ENCODE data around the gene CNTN1. TPM values are rescaled to one million over a fixed set of nuclear protein-coding genes. Genes with fewer than 3 reads are reported as not detected.

The CNTN1 gene
- total RNA-seq, 4 donors from 2014 or later: 18.0 to 32.1 (median 23.8) TPM

DNA sequence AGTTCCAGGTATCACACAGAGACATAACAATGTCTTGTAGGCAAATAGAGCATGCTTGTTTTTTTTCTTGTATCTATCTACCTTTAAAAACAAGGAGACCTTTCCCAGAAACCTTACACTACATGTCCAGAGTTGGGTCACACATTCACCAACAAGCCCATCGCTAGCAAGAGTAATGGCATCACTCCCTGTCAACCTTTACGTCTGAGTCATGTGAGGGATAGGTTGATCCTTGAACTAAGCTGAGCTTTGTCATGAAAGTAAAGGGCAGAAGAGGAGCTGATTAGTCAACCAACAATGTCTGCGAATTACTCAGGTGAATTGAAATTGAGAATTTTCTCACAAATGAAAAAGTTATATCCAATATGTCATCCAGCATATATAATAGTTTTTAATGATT, 219.4 kb downstream of the CNTN1 start:
- no peaks in the 10 kb centered on the region for H3K27me3 ChIP-seq
- 94 to 99% methylated on average over 3 of the region's 3 CpGs for WGBS, 2 donors
- H3K4me1 ChIP-seq: no peaks in the 10 kb centered on the region
- peaks cover 0 to 8% (median 0%) of the 10 kb centered on the region in 3 donors for H3K36me3 ChIP-seq
- H3K27ac ChIP-seq: no peak overlapping the region
- H3K9me3 ChIP-seq: no peaks in the 10 kb centered on the region
- H3K4me3 ChIP-seq: no peak overlapping the region
- TF ChIP-seq POLR2A (IDR thresholded peaks at IDR 0.05) (no peak), EP300 (IDR thresholded peaks at IDR 0.05) (no peak)
- TF ChIP-seq, protein P1, sequence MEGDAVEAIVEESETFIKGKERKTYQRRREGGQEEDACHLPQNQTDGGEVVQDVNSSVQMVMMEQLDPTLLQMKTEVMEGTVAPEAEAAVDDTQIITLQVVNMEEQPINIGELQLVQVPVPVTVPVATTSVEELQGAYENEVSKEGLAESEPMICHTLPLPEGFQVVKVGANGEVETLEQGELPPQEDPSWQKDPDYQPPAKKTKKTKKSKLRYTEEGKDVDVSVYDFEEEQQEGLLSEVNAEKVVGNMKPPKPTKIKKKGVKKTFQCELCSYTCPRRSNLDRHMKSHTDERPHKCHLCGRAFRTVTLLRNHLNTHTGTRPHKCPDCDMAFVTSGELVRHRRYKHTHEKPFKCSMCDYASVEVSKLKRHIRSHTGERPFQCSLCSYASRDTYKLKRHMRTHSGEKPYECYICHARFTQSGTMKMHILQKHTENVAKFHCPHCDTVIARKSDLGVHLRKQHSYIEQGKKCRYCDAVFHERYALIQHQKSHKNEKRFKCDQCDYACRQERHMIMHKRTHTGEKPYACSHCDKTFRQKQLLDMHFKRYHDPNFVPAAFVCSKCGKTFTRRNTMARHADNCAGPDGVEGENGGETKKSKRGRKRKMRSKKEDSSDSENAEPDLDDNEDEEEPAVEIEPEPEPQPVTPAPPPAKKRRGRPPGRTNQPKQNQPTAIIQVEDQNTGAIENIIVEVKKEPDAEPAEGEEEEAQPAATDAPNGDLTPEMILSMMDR (IDR thresholded peaks at IDR 0.05): no peak
- no peak for DNase-seq (ENCODE audit: low spot score in 2 of 2)

DNA sequence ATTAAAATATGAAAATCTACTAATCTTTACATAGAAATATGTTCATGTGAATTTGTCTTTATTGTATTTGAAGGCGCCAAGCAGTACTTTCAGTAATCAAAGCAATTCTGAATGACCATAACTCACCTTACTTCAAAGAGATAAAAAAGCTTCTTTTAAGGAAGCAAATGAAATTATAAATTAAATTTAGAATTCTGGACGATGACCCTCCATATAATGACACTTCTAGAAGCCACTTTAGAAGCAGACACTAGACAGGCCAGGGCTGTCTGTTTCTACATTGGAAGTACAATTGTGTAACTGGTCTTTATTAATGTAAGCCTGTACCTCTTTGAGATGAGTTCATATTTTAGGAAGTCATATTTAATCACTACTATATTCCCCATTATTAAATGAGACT, 222.9 kb downstream of the CNTN1 start:
- H3K4me3 ChIP-seq: no peak overlapping the region
- peaks cover 0 to 8% (median 0%) of the 10 kb centered on the region in 3 donors for H3K36me3 ChIP-seq
- no peaks in the 10 kb centered on the region for H3K9me3 ChIP-seq
- WGBS, 2 donors: 89 to 91% methylated on average over 2 of the region's 2 CpGs
- no peaks in the 10 kb centered on the region for H3K4me1 ChIP-seq
- no peak for DNase-seq (ENCODE audit: low spot score in 2 of 2)
- no peaks in the 10 kb centered on the region for H3K27me3 ChIP-seq
- H3K27ac ChIP-seq: no peak overlapping the region
- TF ChIP-seq, protein P1 (IDR thresholded peaks at IDR 0.05): no peak
- TF ChIP-seq POLR2A (IDR thresholded peaks at IDR 0.05): no peak
- no peak for TF ChIP-seq EP300 (IDR thresholded peaks at IDR 0.05)

DNA sequence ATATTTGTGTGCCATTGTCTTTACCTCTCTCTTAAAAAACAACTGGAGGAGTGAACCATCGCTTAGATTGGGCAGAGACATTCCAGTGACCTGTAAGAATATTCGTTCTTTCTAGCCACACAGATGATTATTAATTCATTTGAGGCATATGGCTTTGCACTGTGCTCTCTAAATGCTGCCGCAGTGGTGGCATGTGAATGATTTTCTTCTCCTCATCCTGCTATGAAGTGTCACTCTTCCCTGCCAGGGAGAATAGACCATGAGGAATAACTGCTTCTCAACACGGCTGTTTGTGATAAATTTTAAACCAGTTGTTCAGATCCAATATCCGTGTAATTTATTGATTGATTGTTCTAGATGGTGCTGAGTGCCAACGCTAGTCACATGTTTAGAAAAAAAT, 225.3 kb downstream of the CNTN1 start:
- Histone ChIP-seq H3K27me3 (no peaks in the 10 kb centered on the region), H3K4me1 (no peaks in the 10 kb centered on the region), H3K4me3 (no peak overlapping the region), H3K36me3 (no peaks in the 10 kb centered on the region), H3K9me3 (no peaks in the 10 kb centered on the region), H3K27ac (no peak overlapping the region)
- 87 to 88% methylated on average over 6 of the region's 6 CpGs for WGBS, 2 donors
- TF ChIP-seq POLR2A (IDR thresholded peaks at IDR 0.05): no peak
- TF ChIP-seq, protein P1 (IDR thresholded peaks at IDR 0.05): no peak
- TF ChIP-seq EP300 (IDR thresholded peaks at IDR 0.05): no peak
- no peak for DNase-seq (ENCODE audit: low spot score in 2 of 2)

DNA sequence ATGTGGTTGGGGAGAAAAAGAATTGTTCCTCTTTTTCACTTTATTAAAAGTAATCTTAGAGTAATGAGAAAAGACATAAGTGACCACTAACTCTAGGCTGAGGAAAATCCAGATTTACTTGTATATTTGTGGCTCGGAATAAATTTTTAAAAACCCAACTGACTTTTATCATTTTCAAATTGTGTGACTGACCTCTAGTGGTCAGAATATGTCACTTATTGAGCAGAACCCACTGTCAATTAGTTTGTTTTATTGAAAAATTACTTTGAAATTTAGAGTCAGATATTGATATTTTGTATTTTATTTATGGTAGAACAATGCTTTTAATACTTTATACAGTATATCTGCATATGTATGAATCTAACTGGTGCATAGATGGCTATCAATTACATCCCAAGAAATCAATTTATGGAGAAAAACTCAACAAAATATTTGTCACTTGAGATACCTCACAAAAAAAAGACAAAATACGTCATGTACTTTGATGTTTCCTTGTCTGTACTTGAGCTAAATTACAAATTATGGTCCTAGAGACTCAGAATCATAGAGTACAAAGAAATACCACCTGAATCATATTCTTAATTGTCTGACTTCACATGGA, 229.4 kb downstream of the CNTN1 start:
- no peak for TF ChIP-seq POLR2A (IDR thresholded peaks at IDR 0.05)
- TF ChIP-seq, protein P1 (IDR thresholded peaks at IDR 0.05): peak; percentile 48 to 72 (median 56)
- H3K27me3 ChIP-seq: no peaks in the 10 kb centered on the region
- no peaks in the 10 kb centered on the region for H3K9me3 ChIP-seq
- H3K4me3 ChIP-seq: no peak overlapping the region
- WGBS, 2 donors: 21 to 31% methylated on average over 2 of the region's 2 CpGs
- no peak overlapping the region for H3K27ac ChIP-seq
- H3K4me1 ChIP-seq: no peaks in the 10 kb centered on the region
- DNase-seq (ENCODE audit: low spot score in 2 of 2): no peak
- no peaks in the 10 kb centered on the region for H3K36me3 ChIP-seq

DNA sequence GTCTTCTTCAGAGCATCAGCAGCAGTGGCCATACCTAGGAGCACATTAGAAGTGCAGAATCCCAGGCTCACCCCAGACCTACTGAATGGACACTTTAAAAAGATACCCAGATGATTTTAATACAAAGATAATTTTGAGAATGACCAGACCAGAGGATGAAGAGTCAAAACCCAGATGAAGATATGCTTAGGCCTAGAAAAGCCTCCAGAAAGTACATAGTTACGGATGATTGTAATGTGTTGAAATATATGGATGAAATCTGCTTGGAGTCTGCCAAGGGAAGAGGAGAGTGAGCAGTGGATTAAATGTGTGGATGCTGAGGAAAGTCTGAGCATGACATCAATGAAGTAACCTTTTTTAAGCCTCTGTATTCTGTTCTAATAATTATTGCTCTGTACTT, 245.7 kb downstream of the CNTN1 start:
- Histone ChIP-seq H3K36me3 (no peaks in the 10 kb centered on the region), H3K4me1 (no peaks in the 10 kb centered on the region), H3K27me3 (no peaks in the 10 kb centered on the region), H3K9me3 (no peaks in the 10 kb centered on the region), H3K4me3 (no peak overlapping the region), H3K27ac (no peak overlapping the region)
- TF ChIP-seq EP300 (IDR thresholded peaks at IDR 0.05) (no peak), POLR2A (IDR thresholded peaks at IDR 0.05) (no peak)
- TF ChIP-seq, protein P1 (IDR thresholded peaks at IDR 0.05): no peak
- DNase-seq (ENCODE audit: low spot score in 2 of 2): no peak
- 93 to 100% methylated on average over 1 of the region's 1 CpG for WGBS, 2 donors
